HG03139 (cell line): ENCODE data around the gene RIMS4.

Experiments used
- ATAC-seq: cut with Tn5 transposase; IDR thresholded peaks from one replicate; pipeline ENCODE4 v1.9.1; 2021; ENCODE audit not compliant: unreplicated experiment

Gene RIMS4

DNA sequence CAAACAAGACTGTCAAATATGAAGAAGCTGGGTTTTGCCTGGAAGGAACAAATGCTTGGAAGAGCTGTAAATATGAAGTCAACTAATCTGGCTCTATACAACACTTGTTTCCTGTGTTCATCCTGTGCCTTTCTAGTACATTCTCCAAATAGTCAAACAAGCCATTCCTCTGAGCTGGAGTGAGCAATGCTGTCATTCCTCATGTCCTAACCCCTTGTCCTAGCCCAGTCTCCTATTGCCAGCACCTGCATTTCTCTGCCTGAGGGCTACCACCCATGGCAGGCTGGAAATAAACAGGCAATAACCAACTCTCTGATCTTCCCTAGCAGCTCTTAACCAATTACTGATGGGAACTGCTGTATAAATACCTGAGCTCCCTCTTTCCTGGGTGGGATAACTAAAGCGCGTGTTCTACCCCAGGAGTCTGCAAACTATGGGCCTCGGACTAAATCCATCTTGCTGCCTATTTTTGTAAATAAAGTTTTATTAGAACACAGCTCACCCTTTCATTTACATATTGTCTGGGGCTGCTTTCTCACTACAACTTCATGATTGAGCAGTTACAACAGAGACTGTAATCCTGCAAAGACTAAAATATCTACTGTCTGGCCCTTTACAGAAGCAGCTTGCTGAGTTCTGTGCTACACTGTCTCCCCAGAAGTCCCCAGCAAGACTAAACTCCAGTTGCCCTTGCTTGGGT, 13.4 kb downstream of the RIMS4 start:
- ATAC-seq, result no peak

DNA sequence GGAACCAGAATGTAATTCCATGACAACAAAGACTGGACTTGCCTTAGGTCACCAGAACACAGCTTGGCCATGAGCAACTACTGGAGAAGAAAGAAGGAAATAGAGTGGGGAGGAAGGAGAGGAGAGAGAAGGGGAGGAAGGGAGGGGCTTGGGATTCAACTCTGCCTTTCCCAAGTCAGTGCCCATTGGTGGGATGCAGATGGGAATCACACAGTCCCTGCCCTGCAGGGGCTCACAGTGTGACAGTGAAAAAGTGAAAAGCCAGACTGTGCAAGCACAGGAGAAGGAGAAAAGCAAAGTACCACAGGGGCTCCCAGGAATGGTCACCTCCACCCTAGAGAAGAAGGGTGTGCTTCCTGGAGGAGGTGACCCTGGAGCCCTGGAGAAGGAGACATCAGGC, 14.0 kb downstream of the RIMS4 start:
- ATAC-seq, result no peak

DNA sequence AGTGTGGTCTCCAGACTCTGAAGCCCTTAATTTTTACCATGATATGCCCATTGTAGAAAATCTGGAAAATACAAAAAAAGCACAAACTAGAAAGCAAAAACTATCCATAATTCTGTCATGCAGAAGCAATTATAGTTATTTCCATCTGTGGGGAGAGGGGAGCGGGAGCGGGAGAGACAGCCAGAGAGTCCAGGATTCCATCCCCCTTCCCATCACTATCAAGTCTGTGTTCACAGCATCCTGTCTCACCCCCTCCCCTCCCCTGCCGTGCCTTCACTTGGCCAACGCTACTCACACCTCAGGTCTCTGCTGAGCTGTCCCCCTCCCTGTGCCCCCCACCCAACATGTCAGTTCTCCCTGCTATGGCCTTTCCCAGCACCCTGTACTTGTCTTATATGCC, 14.5 kb downstream of the RIMS4 start:
- ATAC-seq, result no peak

DNA sequence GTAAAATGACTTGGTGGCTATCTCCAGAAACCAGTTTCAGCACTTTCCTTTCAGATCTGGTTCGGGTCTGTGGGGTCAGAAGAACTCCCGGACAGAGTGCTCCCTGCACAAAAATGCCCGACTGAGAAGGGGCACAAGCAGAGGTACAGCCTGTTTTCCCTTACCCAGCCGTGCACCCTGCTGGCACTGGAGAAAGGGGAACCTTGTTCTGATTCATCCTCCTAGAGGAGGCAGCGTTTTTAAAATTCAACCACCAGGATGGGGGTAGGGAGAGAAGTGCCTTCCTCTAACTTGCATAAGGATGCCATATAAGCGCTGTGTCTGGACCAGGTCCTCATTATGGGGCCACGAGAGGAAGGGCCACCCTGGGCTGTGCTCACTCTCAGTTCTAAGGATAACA, 17.6 kb downstream of the RIMS4 start:
- ATAC-seq, result no peak

DNA sequence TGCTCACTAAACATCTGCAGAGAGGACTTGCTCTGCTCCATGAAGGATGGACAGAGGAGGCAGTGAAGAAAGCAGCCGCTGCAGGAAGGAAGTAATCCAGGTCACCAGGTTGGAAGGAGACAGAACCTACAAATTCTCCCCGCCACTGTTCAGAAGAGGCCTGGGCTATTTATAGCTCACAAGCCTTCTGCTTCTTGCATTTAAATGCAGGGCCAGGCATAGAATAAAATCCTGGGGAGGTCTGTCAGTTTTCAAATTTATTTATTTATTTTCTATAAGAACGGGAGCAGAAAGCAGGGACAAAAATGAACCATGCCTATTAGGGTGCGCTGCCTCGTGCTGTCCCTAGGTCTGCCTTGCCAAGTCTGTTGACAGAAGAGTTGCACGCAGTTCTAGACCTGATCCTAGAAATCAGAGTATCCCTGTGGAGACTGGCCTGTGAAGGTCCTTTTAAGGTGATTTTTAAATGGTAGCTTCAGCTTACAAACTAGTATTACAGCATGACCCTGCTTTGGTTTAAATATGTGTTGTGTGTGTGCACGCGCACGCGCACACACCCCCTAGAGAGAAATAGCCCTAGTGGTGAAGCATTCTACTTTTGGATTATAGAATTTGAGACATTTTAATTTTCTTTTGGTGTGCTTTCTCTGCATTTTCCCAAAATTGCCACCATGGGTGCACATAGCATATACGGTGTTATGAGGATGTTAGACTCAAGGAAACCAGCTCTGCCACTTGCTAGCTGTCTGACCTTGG, 19.5 kb downstream of the RIMS4 start:
- ATAC-seq, result no peak

DNA sequence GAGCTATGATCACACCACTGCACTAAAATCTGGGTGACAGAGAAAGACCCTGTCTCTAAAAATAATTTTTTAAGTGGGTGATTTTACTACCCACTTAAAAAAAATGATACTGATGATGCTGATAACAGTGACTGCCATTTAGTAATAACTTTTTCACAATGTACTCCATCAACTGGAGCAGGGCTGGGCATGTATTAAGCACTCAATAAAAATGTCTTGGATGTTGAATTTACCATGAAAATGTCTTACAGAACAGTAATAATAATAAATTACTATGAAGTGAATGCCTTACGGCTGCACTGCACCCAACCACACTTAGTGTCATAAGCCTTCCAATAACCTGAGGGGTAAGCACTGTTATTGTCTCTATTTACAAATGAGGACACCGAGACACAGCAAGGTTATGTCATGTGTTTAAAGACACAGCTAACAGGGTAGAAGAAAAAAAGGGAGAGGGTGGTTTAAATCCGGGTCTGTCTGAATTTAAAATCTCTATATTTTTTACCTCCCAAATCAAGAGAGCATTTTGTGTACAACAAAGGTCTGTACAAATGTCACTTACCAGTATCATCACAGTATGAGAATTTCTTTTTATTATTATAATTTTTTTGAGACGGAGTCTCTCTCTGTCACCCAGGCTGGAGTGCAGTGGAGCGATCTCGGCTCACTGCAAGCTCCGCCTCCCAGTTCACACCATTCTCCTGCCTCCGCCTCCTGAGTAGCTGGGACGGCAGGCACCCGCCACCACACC, 21.5 kb downstream of the RIMS4 start:
- ATAC-seq, result no peak

DNA sequence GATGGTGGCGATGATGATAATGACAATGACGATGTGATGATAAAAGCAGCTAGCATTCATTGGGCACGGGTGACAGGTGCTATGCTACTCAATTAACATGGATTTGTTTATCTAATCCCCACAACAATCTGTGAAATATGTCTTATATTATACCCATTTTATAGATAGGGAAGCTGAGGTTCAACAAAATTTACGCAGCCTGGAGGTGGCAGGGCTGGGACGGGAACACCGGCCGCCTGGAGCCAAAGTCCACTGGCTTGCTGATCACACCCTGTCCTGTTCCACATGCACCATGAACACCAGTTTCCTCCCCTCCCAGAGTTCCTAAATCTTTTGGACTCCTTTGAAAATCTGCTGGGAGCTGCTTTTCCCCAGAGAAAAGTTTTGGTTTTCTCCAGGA, 23.0 kb downstream of the RIMS4 start:
- ATAC-seq, result no peak

DNA sequence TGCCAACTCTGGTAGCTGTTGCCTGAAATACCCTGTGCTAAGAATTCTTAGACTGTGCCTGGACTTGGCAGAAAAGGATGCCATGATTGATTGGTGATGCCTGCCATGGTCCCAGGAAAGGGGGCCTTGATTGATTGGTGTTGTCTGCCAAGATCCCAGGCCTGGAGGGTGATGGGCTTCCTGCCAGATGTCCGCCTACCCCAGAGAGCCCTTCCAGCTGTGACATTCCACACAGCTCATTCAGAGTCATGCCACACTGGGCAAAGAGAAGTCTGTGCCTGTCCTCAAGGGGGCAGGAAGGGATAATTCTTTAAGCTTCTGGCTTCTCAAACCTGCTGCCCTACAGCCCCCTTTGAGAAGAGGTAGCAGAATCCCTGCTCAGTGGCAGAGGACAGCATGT, 24.6 kb downstream of the RIMS4 start:
- ATAC-seq, result no peak

DNA sequence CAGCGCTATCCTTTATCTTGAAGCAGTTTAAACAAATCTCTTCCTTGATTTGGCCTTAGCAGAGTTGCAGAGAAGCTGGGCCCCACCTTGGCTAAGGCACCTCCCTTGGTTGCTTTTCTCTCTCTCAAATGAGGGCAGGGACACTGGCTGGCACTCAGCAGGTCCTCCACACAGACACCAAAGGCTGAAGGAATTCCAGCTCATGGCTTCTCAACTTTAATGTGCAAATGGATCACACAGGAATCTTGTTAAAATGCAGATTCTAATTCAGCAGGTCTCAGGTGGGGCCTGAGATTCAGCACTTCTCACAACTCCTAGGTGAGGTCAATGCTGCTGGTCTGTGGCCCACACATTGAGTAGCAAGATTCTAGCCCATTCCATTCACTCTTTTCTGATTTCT, 25.7 kb downstream of the RIMS4 start:
- ATAC-seq, result no peak

DNA sequence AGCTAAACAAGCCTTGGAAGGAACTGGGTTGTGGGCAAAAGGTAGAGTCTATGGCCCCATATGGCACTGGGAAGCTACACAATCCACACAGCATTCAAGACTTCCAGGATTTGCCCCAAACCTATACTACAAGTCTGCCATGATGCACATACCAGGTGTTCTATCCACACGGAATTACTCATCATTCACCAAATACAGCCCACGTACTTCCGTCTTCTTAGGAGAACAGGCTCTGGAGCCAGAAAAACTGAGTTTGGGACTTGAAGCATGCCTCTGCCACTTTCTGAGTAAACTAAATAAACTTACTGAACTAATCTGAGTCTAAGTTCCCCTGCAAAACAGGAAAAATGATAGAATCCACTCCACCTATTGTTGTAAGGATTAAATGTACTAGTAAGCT, 28.6 kb downstream of the RIMS4 start:
- ATAC-seq, result no peak

DNA sequence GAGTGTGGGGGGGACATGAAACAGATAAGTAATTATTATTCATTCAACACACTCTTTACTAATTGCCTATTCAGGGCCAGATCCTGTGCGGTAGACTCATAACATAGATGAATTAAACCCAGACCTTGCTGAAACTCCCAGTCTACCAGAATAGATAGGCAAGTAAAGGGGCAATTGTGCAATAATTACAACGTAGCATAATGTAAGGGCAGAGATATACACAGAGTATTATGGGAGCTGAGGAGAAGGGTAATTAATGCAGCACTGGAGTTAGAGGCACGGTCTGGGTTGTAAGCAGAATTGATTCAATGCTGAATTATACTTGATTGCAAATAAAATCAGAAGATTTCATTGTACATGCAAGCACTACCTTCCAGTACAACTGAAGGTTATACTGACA, 29.2 kb downstream of the RIMS4 start:
- no peak for ATAC-seq

DNA sequence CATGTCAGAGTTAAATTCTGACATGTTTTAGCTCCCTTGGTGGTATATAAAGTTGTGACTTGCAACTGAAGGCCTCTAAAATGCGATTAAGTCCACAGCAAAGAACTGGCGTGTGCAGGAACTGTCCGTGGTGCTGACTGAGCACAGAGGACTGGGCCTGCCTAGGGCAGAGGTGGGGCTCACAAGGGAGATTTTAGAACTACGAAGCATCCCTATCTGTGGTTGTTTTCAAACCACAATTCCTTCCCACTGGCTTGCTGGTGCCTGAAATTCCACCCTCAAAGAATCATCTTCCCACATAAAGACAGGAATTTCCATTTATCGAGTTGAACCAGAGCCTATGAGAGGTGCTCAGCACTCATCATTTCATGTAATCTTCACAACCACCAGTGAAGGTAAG, 30.1 kb downstream of the RIMS4 start:
- no peak for ATAC-seq

DNA sequence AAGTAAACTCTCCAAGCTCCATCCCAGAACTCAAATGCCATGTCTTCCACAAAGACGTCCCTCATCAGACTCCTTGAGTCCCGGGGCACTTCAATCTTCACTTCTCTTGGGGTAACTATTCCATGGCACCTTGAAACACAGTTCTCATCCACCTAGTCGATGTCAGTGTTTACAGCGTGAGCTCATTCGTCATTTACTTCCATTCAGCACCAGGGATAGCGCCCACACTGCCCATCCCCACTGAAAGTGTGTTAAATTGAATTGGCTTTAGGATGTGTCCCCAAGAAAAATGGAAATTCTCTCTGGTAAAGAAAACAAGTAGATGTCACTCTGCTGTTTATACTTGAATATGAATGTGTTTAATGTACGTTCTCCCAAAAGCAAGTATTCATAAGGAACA, 33.4 kb downstream of the RIMS4 start:
- no peak for ATAC-seq

DNA sequence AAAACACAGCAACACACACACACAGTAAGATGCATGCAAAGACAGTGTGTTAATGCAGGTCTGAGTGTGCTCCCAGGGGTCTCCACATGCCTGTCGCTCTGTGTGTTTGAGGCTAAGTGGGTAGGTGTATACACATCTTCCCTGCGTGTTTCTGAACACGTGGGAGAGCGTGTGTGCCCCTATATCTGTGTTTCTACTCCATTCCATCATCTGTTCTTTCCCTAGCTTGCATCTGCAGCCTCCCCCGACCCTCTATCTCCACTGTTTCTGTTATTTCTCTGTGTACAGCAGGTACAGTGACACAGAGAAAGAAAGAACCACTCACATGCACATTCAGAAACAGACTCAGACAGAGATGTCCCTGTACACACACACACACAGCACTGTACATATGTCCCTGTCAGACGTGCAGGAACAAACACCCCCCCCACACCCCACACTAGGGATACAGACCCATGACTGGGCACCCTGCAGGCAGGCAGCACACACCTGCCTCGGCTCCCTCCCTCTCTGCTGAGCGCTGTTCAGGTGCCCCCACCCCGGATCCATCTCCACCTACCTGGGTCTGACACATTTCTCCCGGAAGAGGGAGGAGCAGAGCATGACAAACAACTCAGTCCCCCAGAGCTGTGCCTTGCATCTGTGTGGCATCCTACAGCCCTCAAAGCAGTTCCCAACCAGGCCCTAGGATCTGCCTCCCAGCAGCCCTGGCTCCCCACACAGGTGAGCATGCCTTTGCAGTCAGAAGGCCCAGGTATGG, 37.1 kb downstream of the RIMS4 start:
- no peak for ATAC-seq

DNA sequence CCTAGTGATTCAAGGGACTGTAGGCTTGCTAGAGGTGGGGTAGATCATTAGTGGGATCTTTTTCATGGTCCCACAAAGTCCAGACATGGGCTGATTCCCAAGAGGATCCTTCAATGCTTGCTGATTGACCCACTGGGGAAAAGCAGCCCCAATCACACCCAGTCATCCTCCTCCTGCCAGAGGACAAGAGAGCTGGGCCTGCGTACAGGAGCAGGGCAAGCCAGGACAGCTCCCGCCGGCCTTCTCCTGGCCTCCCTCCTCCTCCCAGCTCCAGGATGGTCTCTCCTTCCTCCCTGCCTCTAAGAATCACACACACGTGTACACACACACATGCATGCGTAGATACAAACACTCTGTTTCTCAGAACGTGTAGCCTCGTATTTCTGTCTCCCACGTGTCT, 37.7 kb downstream of the RIMS4 start:
- ATAC-seq, result no peak

DNA sequence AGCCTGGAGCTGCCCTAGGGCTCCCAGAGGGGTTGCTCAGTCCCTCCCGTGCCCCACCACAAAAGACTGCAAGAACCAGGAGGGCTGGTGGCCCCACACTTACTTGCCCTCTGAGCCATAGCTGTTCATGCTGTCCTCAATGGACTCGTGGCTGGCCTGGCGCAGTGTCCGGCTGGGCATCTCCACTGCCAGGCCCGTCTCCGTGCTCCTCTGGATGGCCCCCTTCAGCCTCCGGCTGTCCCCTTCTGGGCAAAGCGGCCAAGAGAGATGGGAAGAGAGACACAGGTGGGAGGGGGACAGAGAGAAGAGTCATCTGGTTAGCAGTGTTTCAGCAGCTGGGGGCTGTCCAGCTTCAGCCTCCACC, 39.2 kb downstream of the RIMS4 start:
- no peak for ATAC-seq

DNA sequence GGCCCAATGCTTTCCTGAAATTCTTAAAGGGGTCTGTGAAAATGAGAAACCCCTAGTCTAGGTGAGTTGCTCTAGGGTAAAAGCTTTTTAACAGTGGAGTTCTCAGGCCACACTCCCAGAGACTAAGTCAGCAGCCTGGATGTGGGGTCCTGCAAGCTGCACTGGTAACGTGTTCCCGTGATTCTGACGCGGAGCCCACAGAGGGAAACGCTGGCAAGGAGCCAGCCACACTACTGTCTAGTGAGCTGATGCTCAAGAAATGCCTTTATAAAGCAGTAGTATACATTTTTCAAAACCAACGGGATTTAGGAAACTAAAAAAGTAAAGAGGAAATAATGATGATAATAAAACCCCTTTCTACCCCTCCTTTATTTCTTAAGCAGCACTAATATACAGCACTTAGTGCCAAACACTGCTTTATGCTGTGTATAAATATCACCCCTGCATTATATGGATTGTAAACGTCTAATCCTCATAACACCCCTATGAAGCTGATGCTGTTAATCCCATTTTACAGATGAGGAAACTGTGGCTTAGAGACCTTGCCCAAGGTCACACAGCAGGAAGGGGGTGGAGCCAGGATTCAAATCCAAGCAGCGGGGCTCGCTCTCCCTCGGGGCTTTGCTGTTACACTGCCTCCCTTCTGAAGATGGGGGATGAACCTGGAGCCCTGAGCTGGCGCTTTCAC, 39.7 kb downstream of the RIMS4 start:
- no peak for ATAC-seq

DNA sequence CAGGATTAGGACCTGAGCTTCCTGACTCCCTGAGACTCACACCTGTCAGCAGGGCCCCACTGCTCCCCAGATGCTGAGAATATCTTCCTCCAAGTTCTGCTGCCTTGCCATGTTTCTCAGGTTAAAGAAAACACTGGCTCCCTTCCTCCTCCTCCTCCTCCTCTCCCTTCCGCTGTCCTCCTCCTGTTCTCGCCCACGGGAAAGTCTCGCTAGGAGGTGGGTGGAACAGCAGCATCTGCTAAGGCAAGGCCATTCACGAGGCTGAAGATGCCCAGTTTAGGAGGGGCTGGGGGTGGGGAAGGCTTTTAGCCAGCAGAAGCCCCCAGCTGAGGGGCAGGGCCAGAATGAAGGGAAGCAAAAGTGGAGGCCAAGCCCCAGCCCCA, 40.9 kb downstream of the RIMS4 start:
- no peak for ATAC-seq

DNA sequence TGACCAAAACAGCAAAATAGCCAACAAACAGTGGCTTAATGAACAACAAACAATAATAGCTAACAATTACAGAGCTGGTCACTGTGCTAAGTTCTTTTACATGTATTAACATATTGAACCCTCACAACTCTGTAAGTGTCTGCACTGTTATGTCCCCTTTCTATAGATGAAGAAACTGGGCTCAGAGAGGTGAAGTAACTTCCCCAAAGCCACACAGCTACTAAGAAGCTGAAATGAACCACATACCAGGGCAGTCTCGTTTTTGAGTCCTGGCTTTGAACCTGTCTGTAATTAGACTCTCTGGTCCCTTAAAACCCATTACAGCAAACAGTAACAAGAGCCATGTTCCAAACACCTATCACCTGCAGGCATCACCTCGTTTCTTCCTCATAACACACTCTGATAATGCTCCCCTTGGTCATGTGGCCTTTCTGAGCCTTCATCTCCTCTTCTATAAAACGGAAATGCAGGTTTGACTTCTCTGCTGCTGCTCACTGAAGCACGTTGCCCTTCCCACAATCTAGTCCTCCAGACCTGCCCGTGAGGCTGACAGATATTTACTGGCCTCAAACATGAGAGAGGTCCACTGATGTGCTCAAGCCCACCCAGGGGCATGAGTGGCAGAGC, 41.4 kb downstream of the RIMS4 start:
- ATAC-seq, result no peak

DNA sequence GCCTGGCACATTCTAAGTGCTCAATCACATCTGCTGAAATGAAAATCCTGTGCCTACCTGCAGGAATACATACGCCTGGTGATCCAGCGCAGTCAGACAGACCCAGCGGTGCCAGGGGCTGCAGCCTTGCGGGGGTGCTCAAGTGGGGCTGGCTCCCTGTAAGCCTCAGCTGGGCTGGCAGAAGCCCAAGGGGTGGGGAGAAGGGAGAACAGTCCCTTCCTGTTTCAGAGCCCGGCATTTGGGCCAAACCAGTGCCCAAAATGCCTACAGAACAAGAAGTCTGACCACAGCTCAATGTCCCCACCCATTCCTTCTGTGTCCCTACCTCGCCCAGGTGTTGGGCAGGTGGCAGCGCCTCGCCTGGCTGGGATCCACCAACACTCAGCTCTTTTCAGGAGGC, 42.1 kb downstream of the RIMS4 start:
- no peak for ATAC-seq
